Common myeloid progenitor, CD34-positive (primary cell): Measurements from ENCODE around the gene LRP11.

Experiments used
- CTCF ChIA-PET: fragments of 350-600 bp; sonication (Branson Sonifier 250); formaldehyde crosslinking; loops from one replicate; lab custom pipeline; 2021; ENCODE audit warnings: antibody characterized with exemption; lab: Charles Lee
- POLR2A ChIA-PET: fragments of 350-600 bp; sonication (Branson Sonifier 250); formaldehyde crosslinking; loops from one replicate; lab custom pipeline; 2021; ENCODE audit warnings: antibody characterized with exemption; lab: Charles Lee
- DNase-seq, 3 donors: peaks; one replicate each; pipeline versions ENCODE4 v3.0.0 to v3.0.0-alpha.2; 2013
- H3K27ac ChIP-seq, 2 experiments: 1 replicate in 1 of 2; 2 replicates in 1 of 2; pipeline ENCODE4 v1.7.0; 2013; ENCODE audit warnings: inconsistent platforms in 2 of 2, low read length in 2 of 2, mild to moderate bottlenecking in 2 of 2, low read depth in 1 of 2, moderate library complexity in 1 of 2; ENCODE audit not compliant: severe bottlenecking in 2 of 2, insufficient read depth in 1 of 2, poor library complexity in 1 of 2
- H3K27me3 ChIP-seq, 5 experiments: replicated peaks in 2 of 5; 1 replicate in 3 of 5; 2 replicates in 2 of 5; pipeline versions ENCODE4 v1.6.1 to v1.7.0; 2013; ENCODE audit warnings: low read length in 4 of 5, mild to moderate bottlenecking in 2 of 5, moderate library complexity in 2 of 5, inconsistent platforms in 1 of 5; ENCODE audit not compliant: insufficient read depth in 5 of 5, control insufficient read depth in 4 of 5
- H3K36me3 ChIP-seq, 4 experiments: 1 replicate in 2 of 4; 2 replicates in 2 of 4; pipeline versions ENCODE4 v1.6.1 to v1.7.0; 2013; ENCODE audit warnings: low read length in 3 of 4, control low read depth in 1 of 4, mild to moderate bottlenecking in 1 of 4; ENCODE audit not compliant: control insufficient read depth in 4 of 4, insufficient read depth in 4 of 4
- H3K4me1 ChIP-seq, 4 experiments: 1 replicate in 3 of 4; 2 replicates in 1 of 4; pipeline versions ENCODE4 v1.6.1 to v1.7.1; 2013; ENCODE audit warnings: low read length in 3 of 4, mild to moderate bottlenecking in 3 of 4, control low read depth in 1 of 4, inconsistent platforms in 1 of 4, moderate library complexity in 1 of 4; ENCODE audit not compliant: control insufficient read depth in 4 of 4, insufficient read depth in 4 of 4; ENCODE audit errors: control extremely low read depth in 1 of 4
- H3K4me3 ChIP-seq, 7 experiments: 1 replicate in 4 of 7; 2 replicates in 3 of 7; pipeline versions ENCODE4 v1.5.1 to v1.7.0; 2013; ENCODE audit warnings: mild to moderate bottlenecking in 7 of 7, low read length in 6 of 7, moderate library complexity in 6 of 7, inconsistent platforms in 2 of 7, low read depth in 2 of 7, control low read depth in 1 of 7; ENCODE audit not compliant: insufficient read depth in 4 of 7, control insufficient read depth in 1 of 7; ENCODE audit errors: extremely low read depth in 1 of 7
- H3K9me3 ChIP-seq, 5 experiments: 1 replicate in 4 of 5; 2 replicates in 1 of 5; pipeline versions ENCODE4 v1.6.1 to v1.7.1; 2013; ENCODE audit warnings: low read length in 4 of 5, mild to moderate bottlenecking in 2 of 5, inconsistent platforms in 1 of 5, low read depth in 1 of 5, moderate library complexity in 1 of 5; ENCODE audit not compliant: control insufficient read depth in 4 of 5, insufficient read depth in 2 of 5; ENCODE audit errors: control extremely low read depth in 1 of 5
- WGBS: methylation state at CpG from one replicate; pipeline ENCODE4 v1.1.5; 2013; ENCODE audit not compliant: insufficient coverage; 5-methylcytosine and 5-hydroxymethylcytosine counted together

LRP11 gene

GRCh38 chr6:149891259-149891658, 27.1 kb upstream of the LRP11 start:
- WGBS: 100% methylated on average over 1 of the region's 3 CpGs
- CTCF ChIA-PET: interaction anchor here (1.2 to 1.6 kb wide), 2 partner anchors 10 to 21 kb away, joined by 4 to 5 read pairs; no protein-coding TSS in a partner anchor
- POLR2A ChIA-PET: no interaction called here
- peak in 1 of 3 donors; percentile 8 for DNase-seq
- Histone ChIP-seq H3K9me3 (no peaks in the 10 kb centered on the region), H3K4me1 (peaks cover 0 to 16% (median 15%) of the 10 kb centered on the region in 4 experiments), H3K4me3 (no peak overlapping the region), H3K36me3 (no peaks in the 10 kb centered on the region), H3K27ac (no peak overlapping the region), H3K27me3 (peaks cover 0 to 7% (median 0%) of the 10 kb centered on the region in 5 experiments)

- H3K27me3 ChIP-seq: peaks cover 0 to 7% (median 0%) of the 10 kb centered on the region in 5 experiments
- ChIA-PET CTCF (interaction anchor here (1.2 to 1.6 kb wide), 2 partner anchors 11 to 21 kb away, joined by 4 to 5 read pairs; no protein-coding TSS in a partner anchor), POLR2A (no interaction called here)
- 76% methylated on average over 3 of the region's 6 CpGs for WGBS
- no peaks in the 10 kb centered on the region for H3K9me3 ChIP-seq
- peaks cover 0 to 10% (median 9%) of the 10 kb centered on the region in 4 experiments for H3K4me1 ChIP-seq
- no peak overlapping the region for H3K4me3 ChIP-seq
- no peak for DNase-seq
- H3K27ac ChIP-seq: no peak overlapping the region
- H3K36me3 ChIP-seq: no peaks in the 10 kb centered on the region
Observed at GRCh38 chr6:149890629-149891045, 26.5 kb upstream of the LRP11 start.

- Histone ChIP-seq H3K36me3 (no peaks in the 10 kb centered on the region), H3K4me3 (no peak overlapping the region), H3K27me3 (peaks cover 0 to 12% (median 0%) of the 10 kb centered on the region in 5 experiments), H3K9me3 (no peaks in the 10 kb centered on the region), H3K27ac (no peak overlapping the region), H3K4me1 (no peaks in the 10 kb centered on the region)
- no peak for DNase-seq
- ChIA-PET POLR2A (no interaction called here), CTCF (no interaction called here)
- WGBS: 88% methylated on average over 7 of the region's 7 CpGs
Observed at GRCh38 chr6:149889326-149889725, 25.2 kb upstream of the LRP11 start.

- Histone ChIP-seq H3K4me1 (no peaks in the 10 kb centered on the region), H3K36me3 (no peaks in the 10 kb centered on the region), H3K9me3 (no peaks in the 10 kb centered on the region), H3K27ac (no peak overlapping the region), H3K4me3 (no peak overlapping the region), H3K27me3 (peaks cover 0 to 17% (median under 1%) of the 10 kb centered on the region in 5 experiments)
- WGBS: 100% methylated on average over 1 of the region's 1 CpG
- POLR2A ChIA-PET: no interaction called here
- CTCF ChIA-PET: no interaction called here
- DNase-seq: no peak
Observed at GRCh38 chr6:149888659-149889058, 24.5 kb upstream of the LRP11 start.

GRCh38 chr6:149888093-149888492, 23.9 kb upstream of the LRP11 start:
- ChIA-PET CTCF (interaction anchor here (2.1 kb wide), 1 partner anchor 22 kb away, joined by 5 read pairs; no protein-coding TSS in a partner anchor), POLR2A (no interaction called here)
- Histone ChIP-seq H3K4me1 (no peaks in the 10 kb centered on the region), H3K36me3 (no peaks in the 10 kb centered on the region), H3K27ac (no peak overlapping the region), H3K27me3 (peaks cover 0 to 17% (median 2%) of the 10 kb centered on the region in 5 experiments), H3K9me3 (no peaks in the 10 kb centered on the region), H3K4me3 (no peak overlapping the region)
- WGBS: 96% methylated on average over 7 of the region's 9 CpGs
- DNase-seq: no peak

- Histone ChIP-seq H3K27me3 (peaks cover 0 to 17% (median 4%) of the 10 kb centered on the region in 5 experiments), H3K36me3 (no peaks in the 10 kb centered on the region), H3K9me3 (no peaks in the 10 kb centered on the region), H3K27ac (no peak overlapping the region), H3K4me3 (no peak overlapping the region), H3K4me1 (no peaks in the 10 kb centered on the region)
- POLR2A ChIA-PET: no interaction called here
- CTCF ChIA-PET: interaction anchor here (2.1 kb wide), 1 partner anchor 22 kb away, joined by 5 read pairs; no protein-coding TSS in a partner anchor
- 100% methylated on average over 2 of the region's 3 CpGs for WGBS
- peak in 1 of 3 donors; percentile 11 for DNase-seq
Observed at GRCh38 chr6:149887343-149887742, 23.2 kb upstream of the LRP11 start.

GRCh38 chr6:149885888-149886287, 21.7 kb upstream of the LRP11 start:
- H3K36me3 ChIP-seq: no peaks in the 10 kb centered on the region
- 94% methylated on average over 3 of the region's 3 CpGs for WGBS
- peaks cover 0 to 23% (median 5%) of the 10 kb centered on the region in 5 experiments for H3K27me3 ChIP-seq
- CTCF ChIA-PET: interaction anchor here (0.7 to 1.5 kb wide), 3 partner anchors 9 to 24 kb away, joined by 3 to 4 read pairs (median 3); no protein-coding TSS in a partner anchor
- no peaks in the 10 kb centered on the region for H3K9me3 ChIP-seq
- DNase-seq: no peak
- H3K4me3 ChIP-seq: no peak overlapping the region
- H3K27ac ChIP-seq: no peak overlapping the region
- H3K4me1 ChIP-seq: no peaks in the 10 kb centered on the region
- POLR2A ChIA-PET: no interaction called here
